Endothelial cell of umbilical vein (primary cell): ENCODE results near the gene EPC2. TPM values are rescaled to one million over a fixed set of nuclear protein-coding genes. Genes with fewer than 3 reads are reported as not detected.

Experiments used
- BruUV-seq: library from RNA; stranded (reverse); fragments of 400-500 nt; replicated peaks from 2 replicates; lab custom pipeline; 2021; lab: Mats Ljungman, UMichigan
- CTCF ChIA-PET: fragments of 300-600, 350-600 bp; sonication (Branson Sonifier 250); formaldehyde crosslinking; loops from one replicate; lab custom pipeline; 2021; ENCODE audit warnings: antibody characterized with exemption, inconsistent platforms; lab: Charles Lee
- POLR2A ChIA-PET: fragments of 300-600, 350-600 bp; sonication (Branson Sonifier 250); formaldehyde crosslinking; loops from one replicate; lab custom pipeline; 2021; ENCODE audit warnings: antibody characterized with exemption, inconsistent platforms; lab: Charles Lee
- DNase-seq: peaks from one replicate; pipeline ENCODE4 v3.0.0-alpha.2; 2011; ENCODE audit warnings: low read depth, low spot score
- FAIRE-seq: peaks from 2 replicates; lab custom pipeline; 2011; peaks lifted over from hg19 to GRCh38; lab: Jason Lieb, UNC
- H2AFZ ChIP-seq: 2 replicates; pipeline ENCODE4 v1.6.0; 2012; ENCODE audit warnings: low read depth, low read length, control low read depth, inconsistent platforms
- H3K27ac ChIP-seq: 2 replicates; pipeline ENCODE4 v1.5.1; 2011; ENCODE audit warnings: low read depth, mild to moderate bottlenecking, control low read depth, low read length, moderate library complexity; ENCODE audit not compliant: insufficient read depth
- H3K27me3 ChIP-seq, 2 experiments: 2 replicates each; pipeline versions ENCODE4 v1.6.0 to v1.6.1; 2011; ENCODE audit warnings: low read length in 2 of 2, mixed read lengths in 1 of 2; ENCODE audit not compliant: control insufficient read depth in 2 of 2, insufficient read depth in 2 of 2
- H3K36me3 ChIP-seq, 2 experiments: 2 replicates in 1 of 2; 3 replicates in 1 of 2; pipeline ENCODE4 v1.5.1; 2011; ENCODE audit warnings: low read length in 2 of 2, mild to moderate bottlenecking in 1 of 2, moderate library complexity in 1 of 2; ENCODE audit not compliant: control insufficient read depth in 2 of 2, insufficient read depth in 2 of 2; ENCODE audit errors: extremely low read depth in 1 of 2
- H3K4me1 ChIP-seq: 3 replicates; pipeline ENCODE4 v1.5.1; 2011; ENCODE audit warnings: mild to moderate bottlenecking, low read length; ENCODE audit not compliant: control insufficient read depth, insufficient read depth; ENCODE audit errors: extremely low read depth
- H3K4me2 ChIP-seq: 2 replicates; pipeline ENCODE4 v1.6.1; 2011; ENCODE audit warnings: low read length, control low read depth, mixed read lengths; ENCODE audit not compliant: insufficient read depth
- H3K4me3 ChIP-seq, 3 experiments: fragments of 200-600 bp in 1 of 3; sonication (generic), shearing (Covaris generic) in 1 of 3; replicated peaks in 1 of 3; 2 replicates each; pipeline ENCODE4 v1.5.1; 2011 to 2016; ENCODE audit warnings: control low read depth in 3 of 3, low read length in 3 of 3, mild to moderate bottlenecking in 2 of 3, inconsistent platforms in 1 of 3, low read depth in 1 of 3, moderate library complexity in 1 of 3; ENCODE audit not compliant: insufficient read depth in 1 of 3
- H3K79me2 ChIP-seq: 2 replicates; pipeline ENCODE4 v1.6.0; 2012; ENCODE audit warnings: low read length, inconsistent platforms; ENCODE audit not compliant: control insufficient read depth, insufficient read depth
- H3K9ac ChIP-seq: replicated peaks from 2 replicates; pipeline ENCODE3; 2011; ENCODE audit warnings: low read length, control low read depth; ENCODE audit not compliant: insufficient read depth; ENCODE audit errors: extremely low read depth
- H3K9me1 ChIP-seq: replicated peaks from 3 replicates; pipeline ENCODE4 v1.6.0; 2011; ENCODE audit warnings: mild to moderate bottlenecking, low read length; ENCODE audit not compliant: control insufficient read depth, insufficient read depth; ENCODE audit errors: extremely low read depth
- H3K9me3 ChIP-seq: replicated peaks from 2 replicates; pipeline ENCODE4 v1.5.1; 2012; ENCODE audit warnings: low read length, inconsistent platforms; ENCODE audit not compliant: control insufficient read depth, insufficient read depth
- H4K20me1 ChIP-seq: replicated peaks from 2 replicates; pipeline ENCODE3; 2011; ENCODE audit warnings: mild to moderate bottlenecking, low read length; ENCODE audit not compliant: control insufficient read depth, insufficient read depth; ENCODE audit errors: extremely low read depth
- CTCF ChIP-seq, 2 donors: IDR thresholded peaks; 1 replicate in 1 of 2; 2 replicates in 1 of 2; pipeline ENCODE4 v1.5.1; 2011; ENCODE audit warnings: low read length in 2 of 2, mild to moderate bottlenecking in 2 of 2, moderate library complexity in 2 of 2, control low read depth in 1 of 2, inconsistent platforms in 1 of 2, low read depth in 1 of 2; ENCODE audit not compliant: insufficient read depth in 1 of 2; ENCODE audit errors: extremely low read depth in 1 of 2
- EZH2 ChIP-seq: IDR thresholded peaks from 2 replicates; pipeline ENCODE4 v1.6.1; 2012; ENCODE audit warnings: borderline replicate concordance, low read depth, mild to moderate bottlenecking, moderate library complexity, low read length, inconsistent platforms; ENCODE audit not compliant: severe bottlenecking
- FOS ChIP-seq: IDR thresholded peaks from 2 replicates; pipeline ENCODE4 v1.6.1; 2011; ENCODE audit warnings: mild to moderate bottlenecking, low read length, moderate library complexity, borderline replicate concordance; ENCODE audit not compliant: insufficient read depth
- GATA2 ChIP-seq: IDR thresholded peaks from 2 replicates; pipeline ENCODE4 v1.7.0; 2011; ENCODE audit warnings: low read depth, mild to moderate bottlenecking, moderate library complexity, mixed read lengths, low read length; ENCODE audit not compliant: insufficient read length, insufficient read depth
- JUN ChIP-seq: IDR thresholded peaks from 2 replicates; pipeline ENCODE4 v1.6.1; 2011; ENCODE audit warnings: borderline replicate concordance, low read depth; ENCODE audit not compliant: insufficient read length, insufficient read depth
- MAX ChIP-seq: IDR thresholded peaks from 2 replicates; pipeline ENCODE4 v1.6.1; 2011; ENCODE audit not compliant: insufficient read depth, insufficient read length
- MYC ChIP-seq: IDR thresholded peaks from one replicate; pipeline ENCODE4 v1.6.1; 2011; ENCODE audit warnings: mild to moderate bottlenecking, low read depth, low read length
- POLR2A ChIP-seq: IDR thresholded peaks from 2 replicates; pipeline ENCODE4 v1.6.1; 2012; ENCODE audit warnings: low read depth, mild to moderate bottlenecking, control low read depth, low read length
- POLR2AphosphoS5 ChIP-seq: IDR thresholded peaks from 2 replicates; pipeline ENCODE4 v1.6.1; 2012; ENCODE audit warnings: low read depth, mild to moderate bottlenecking, control low read depth, low read length, moderate library complexity; ENCODE audit not compliant: insufficient read depth
- dilution Hi-C: fragments of 300-500 bp; cut with MboI; formaldehyde crosslinking; loops from one replicate; pipeline ENCODE4 v1.15.0; 2019; ENCODE audit warnings: low sequenced_read_pairs; ENCODE audit not compliant: extremely low pct_ligation_motif_present
- intact Hi-C: fragments of 100-400 bp; cut with micrococcal nuclease; formaldehyde crosslinking; loops from one replicate; pipeline ENCODE4 v1.10.0; 2022
- polyA plus RNA-seq, 4 experiments: library from polyadenylated mRNA; depleted of rRNA in 3 of 4; stranded (reverse) in 3 of 4; unstranded in 1 of 4; fragments of >200 nt; gene quantifications; 2 replicates each; pipeline versions ENCODE4 v1.2.1 to v1.2.3, GENCODE V29; 2011 to 2012; ENCODE audit warnings: missing spikeins in 1 of 4
- total RNA-seq: library from RNA; stranded (reverse); gene quantifications from 2 replicates; pipeline ENCODE4 v1.2.3, GENCODE V29; 2021

Gene EPC2
- total and polyA plus RNA-seq, 2 donors (not counting 3 experiments of a cell fraction or from before 2014, with no cell fraction given), result 15.1 to 25.2 TPM

- intact Hi-C loops (no loop called here), dilution Hi-C loops (no loop called here)
- Histone ChIP-seq H3K27ac (no peak overlapping the region), H3K36me3 (no peaks in the 10 kb centered on the region), H3K4me2 (no peak overlapping the region), H2AFZ (no peak overlapping the region), H3K9me1 (peaks cover 6% of the 10 kb centered on the region), H3K4me3 (no peak overlapping the region), H3K79me2 (peaks cover 85% of the 10 kb centered on the region), H3K4me1 (peaks cover 8% of the 10 kb centered on the region), H4K20me1 (peaks cover 17% of the 10 kb centered on the region), H3K9me3 (no peaks in the 10 kb centered on the region), H3K27me3 (no peaks in the 10 kb centered on the region), H3K9ac (no peak overlapping the region)
- FAIRE-seq (no peak), DNase-seq (no peak)
- TF ChIP-seq CTCF (IDR thresholded peaks at IDR 0.05; ENCODE audit: extremely low read depth in 1 of 2, insufficient read depth in 1 of 2, low read depth in 1 of 2, low read length in 2 of 2) (no peak), POLR2AphosphoS5 (no peak), MAX (no peak), GATA2 (no peak), EZH2 (no peak), FOS (no peak), MYC (no peak), POLR2A (no peak), JUN (no peak)
- POLR2A ChIA-PET, result no interaction called here
- CTCF ChIA-PET, result no interaction called here
- no TSS peak for BruUV-seq
These were observed 22.0 kb downstream of the EPC2 start for GRCh38 chr2:148666555-148666954.
